ENCODE data around the gene GABPB2.
A peak's percentile ranks its signal among the peaks of the same experiment; 100 is the strongest.

Gene GABPB2

DNA sequence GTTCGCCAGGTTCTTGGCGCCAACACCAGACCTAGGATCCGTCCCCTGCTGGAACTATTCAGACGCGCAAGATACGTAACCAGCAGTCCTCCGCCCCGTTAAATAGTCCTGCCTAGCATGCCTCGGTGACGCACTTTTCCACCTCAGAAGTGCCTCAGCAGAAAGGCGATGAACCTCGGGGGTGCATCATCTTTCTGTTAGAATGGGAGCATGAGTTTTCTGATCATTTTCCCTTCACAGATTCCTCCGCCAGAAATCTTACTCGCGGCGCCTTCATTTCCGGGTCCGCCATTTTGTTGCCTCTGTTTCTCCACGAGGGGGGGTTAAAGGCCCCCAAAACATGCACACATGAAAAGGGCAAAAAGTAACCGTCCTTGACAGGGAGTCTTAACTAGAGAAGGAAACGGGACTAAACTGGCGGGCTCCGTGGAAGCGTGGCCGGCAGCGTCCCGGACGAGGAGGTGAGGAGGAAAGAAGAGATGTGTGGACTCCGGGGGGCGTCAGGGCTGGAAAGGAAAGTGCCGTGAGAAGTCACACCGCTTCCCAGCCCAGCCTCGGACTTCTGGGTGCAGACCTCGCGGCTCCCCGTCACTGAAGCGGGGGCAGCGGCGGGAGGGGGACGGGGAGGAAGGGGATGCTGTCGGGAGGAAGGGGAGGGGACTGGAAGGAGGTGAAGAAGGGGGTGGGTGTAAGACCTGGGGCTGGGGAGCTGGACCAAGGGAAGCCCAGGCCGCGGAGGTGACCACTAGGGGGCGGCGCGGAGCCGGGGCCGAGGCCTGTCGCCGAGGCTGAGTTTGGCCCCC, at the start of gene GABPB2:
TSS of gene GABPB2 (plus strand) at position 288 of the 803 bp plus-strand sequence. CDS start 17,429 bp downstream, outside the sequence.
- peak; percentile 92 for DNase-seq (ENCODE audit: low spot score)

GRCh38 chr1:151024540-151025146, 45.9 kb upstream of the GABPB2 start:
- DNase-seq (ENCODE audit: low spot score), result peak; percentile 70

DNA sequence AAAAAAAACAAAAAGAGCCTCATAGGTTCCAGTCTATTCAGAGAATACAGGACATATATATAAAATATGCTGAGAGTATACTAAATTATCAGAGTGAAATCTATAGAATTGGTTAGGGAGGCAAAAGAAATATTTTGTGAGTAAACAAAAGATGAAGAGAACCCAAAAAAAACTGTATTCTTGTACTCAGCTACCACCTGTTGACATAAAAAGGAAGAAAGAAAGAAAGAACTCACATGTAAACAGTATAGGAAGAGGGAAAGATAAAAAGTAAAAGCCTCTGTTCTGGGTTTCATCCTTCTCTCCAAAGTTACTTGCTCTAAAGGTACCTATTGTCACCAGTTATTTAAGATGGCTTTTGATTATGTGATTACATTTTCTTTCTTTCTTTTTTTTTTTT, 44.1 kb upstream of the GABPB2 start:
- no peak for DNase-seq (ENCODE audit: low spot score)

- DNase-seq (ENCODE audit: low spot score), result no peak
Measured at GRCh38 chr1:151032164-151032563, 38.4 kb upstream of the GABPB2 start.

GRCh38 chr1:151035167-151035566, 35.4 kb upstream of the GABPB2 start:
- no peak for DNase-seq (ENCODE audit: low spot score)

DNA sequence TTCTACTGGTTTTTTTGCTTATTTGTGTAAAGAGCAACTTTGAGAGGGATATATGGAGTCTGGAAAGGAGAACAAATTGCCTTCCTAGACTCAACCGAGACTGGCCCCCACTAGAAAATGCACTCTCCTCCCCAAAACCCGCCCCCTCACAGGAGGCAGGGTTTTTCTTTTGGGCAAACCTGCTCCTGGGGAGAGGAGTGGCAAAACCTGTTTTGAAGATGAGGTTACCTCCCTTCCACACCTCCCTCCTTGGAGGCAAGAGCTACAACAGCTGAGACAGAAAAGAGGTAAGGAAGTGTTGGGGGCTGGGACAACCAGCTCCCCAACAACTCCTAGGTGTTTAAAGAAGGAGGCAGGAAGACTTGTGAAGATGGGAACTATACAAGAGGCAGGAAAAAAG, 34.2 kb upstream of the GABPB2 start, which contains the start of gene BNIPL:
TSS of gene BNIPL (plus strand) at position 231 of the 400 bp plus-strand sequence. CDS start at position 371, 140 bp downstream.
- no peak for DNase-seq (ENCODE audit: low spot score)

GRCh38 chr1:151037032-151037431, 33.5 kb upstream of the GABPB2 start:
- no peak for DNase-seq (ENCODE audit: low spot score)

DNA sequence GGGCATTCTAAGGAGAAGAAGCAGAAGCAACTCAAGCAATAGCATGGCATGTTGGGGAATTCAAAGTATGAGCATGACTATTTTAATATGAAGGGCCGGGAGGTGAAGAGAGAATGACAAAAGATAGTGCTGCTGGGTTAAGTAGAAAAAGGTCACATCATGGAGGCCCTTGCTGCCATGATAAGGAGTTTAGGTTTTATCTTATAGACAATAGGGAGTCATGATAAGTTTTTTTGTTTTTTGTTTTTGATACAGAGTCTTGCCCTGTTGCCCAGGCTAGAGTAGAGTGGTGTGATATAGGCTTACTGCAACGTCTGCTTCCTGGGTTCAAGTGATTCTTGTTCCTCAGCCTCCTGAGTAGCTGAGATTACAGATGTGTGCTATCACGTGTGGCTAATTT, 31.0 kb upstream of the GABPB2 start:
- no peak for DNase-seq (ENCODE audit: low spot score)

- no peak for DNase-seq (ENCODE audit: low spot score)
Measured at GRCh38 chr1:151043163-151043562, 27.4 kb upstream of the GABPB2 start.

- DNase-seq (ENCODE audit: low spot score), result peak; percentile 69
Measured at GRCh38 chr1:151047591-151047924, 23.0 kb upstream of the GABPB2 start, which contains the start of gene C1orf56. Gene C1orf56 (plus strand): TSS chr1:151047751. CDS start chr1:151047848, 97 bp downstream.

- peak; percentile 74 for DNase-seq (ENCODE audit: low spot score)
Measured at GRCh38 chr1:151047925-151048644, 22.5 kb upstream of the GABPB2 start.

DNA sequence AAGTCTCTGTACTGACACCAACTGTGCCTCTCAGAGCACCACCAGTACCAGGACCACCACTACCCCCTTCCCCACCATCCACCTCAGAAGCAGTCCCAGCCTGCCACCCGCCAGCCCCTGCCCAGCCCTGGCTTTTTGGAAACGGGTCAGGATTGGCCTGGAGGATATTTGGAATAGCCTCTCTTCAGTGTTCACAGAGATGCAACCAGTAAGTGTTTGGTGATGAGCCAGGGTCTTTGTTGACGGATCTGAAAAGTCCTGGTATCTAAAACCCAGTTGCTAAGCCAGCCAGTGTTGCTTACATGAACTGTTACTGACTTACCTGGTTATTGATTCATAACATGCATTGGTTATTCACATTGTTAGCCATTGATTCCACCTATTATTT, 21.9 kb upstream of the GABPB2 start:
- DNase-seq (ENCODE audit: low spot score), result no peak

- no peak for DNase-seq (ENCODE audit: low spot score)
Measured at GRCh38 chr1:151049458-151049857, 21.1 kb upstream of the GABPB2 start.

GRCh38 chr1:151050051-151050688, 20.4 kb upstream of the GABPB2 start:
- no peak for DNase-seq (ENCODE audit: low spot score)

- DNase-seq (ENCODE audit: low spot score), result no peak
Measured at GRCh38 chr1:151051356-151052009, 19.1 kb upstream of the GABPB2 start.

GRCh38 chr1:151054971-151055547, 15.5 kb upstream of the GABPB2 start:
- no peak for DNase-seq (ENCODE audit: low spot score)

GRCh38 chr1:151055581-151055980, 15.0 kb upstream of the GABPB2 start:
- no peak for DNase-seq (ENCODE audit: low spot score)

DNA sequence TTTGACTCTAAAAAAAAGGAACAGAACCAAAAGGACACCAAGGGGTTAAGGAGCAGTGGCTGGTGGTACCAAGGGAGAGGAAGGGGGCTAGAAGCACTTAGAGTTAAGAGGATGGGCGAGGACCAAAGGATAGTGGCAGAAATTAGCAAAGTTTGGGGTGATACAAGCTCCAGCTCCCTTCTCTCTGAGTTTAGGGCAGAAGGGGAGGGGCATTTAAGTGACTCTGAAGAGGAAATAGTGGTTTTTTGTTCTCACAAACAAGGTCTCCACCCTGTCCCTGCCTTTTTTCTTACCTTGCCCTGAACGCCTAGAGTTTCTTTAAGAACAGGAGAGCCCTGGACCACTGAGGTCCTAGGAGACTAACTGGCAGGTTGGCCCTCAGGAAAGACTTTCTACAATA, 14.4 kb upstream of the GABPB2 start:
- no peak for DNase-seq (ENCODE audit: low spot score)

GRCh38 chr1:151058692-151059091, 11.9 kb upstream of the GABPB2 start:
- DNase-seq (ENCODE audit: low spot score), result no peak

GRCh38 chr1:151059109-151060006, 11.2 kb upstream of the GABPB2 start, which contains the start of gene CDC42SE1:
Gene CDC42SE1 (minus strand): TSS chr1:151059622. CDS start chr1:151055730, 3,892 bp downstream.
- DNase-seq (ENCODE audit: low spot score), result peak; percentile 86
